Activated CD8-positive, alpha-beta T cell treated with anti-CD3 and anti-CD28 coated beads for 36 hours (primary cell): ENCODE measurements around the gene CPN1. TPM values are rescaled to one million over a fixed set of nuclear protein-coding genes. Genes with fewer than 3 reads are reported as not detected.

Experiments
- ATAC-seq: fragments of 200-7000 bp; cut with Tn5 transposase; one replicate; pipeline ENCODE4 v1.10.0; 2021; ENCODE audit warnings: mild to moderate bottlenecking, moderate library complexity
- CTCF ChIA-PET: fragments of 350-600 bp; sonication (Branson Sonifier 250); formaldehyde crosslinking; loops from one replicate; lab custom pipeline; 2021; ENCODE audit warnings: antibody characterized with exemption; lab: Charles Lee
- POLR2A ChIA-PET: fragments of 350-600 bp; sonication (Branson Sonifier 250); formaldehyde crosslinking; loops from one replicate; lab custom pipeline; 2021; ENCODE audit warnings: antibody characterized with exemption; lab: Charles Lee
- DNase-seq: peaks from one replicate; pipeline ENCODE4 v3.0.0-alpha.2; 2020
- H3K27ac Mint-ChIP-seq: one replicate; pipeline ENCODE4 v1.8.0; 2021; ENCODE audit warnings: mild to moderate bottlenecking, mixed read lengths
- H3K27me3 Mint-ChIP-seq: one replicate; pipeline ENCODE4 v1.8.0; 2021; ENCODE audit warnings: mixed read lengths
- H3K36me3 Mint-ChIP-seq: one replicate; pipeline ENCODE4 v1.8.0; 2021; ENCODE audit warnings: low read depth, mixed read lengths
- H3K4me1 Mint-ChIP-seq: one replicate; pipeline ENCODE4 v1.8.0; 2021; ENCODE audit warnings: low read depth, mixed read lengths
- H3K4me3 Mint-ChIP-seq: one replicate; pipeline ENCODE4 v1.8.0; 2021; ENCODE audit warnings: mild to moderate bottlenecking, moderate library complexity, mixed read lengths
- H3K9me3 Mint-ChIP-seq: one replicate; pipeline ENCODE4 v1.8.0; 2021; ENCODE audit warnings: mixed read lengths
- intact Hi-C: fragments of 100-400 bp; cut with micrococcal nuclease; formaldehyde crosslinking; loops from one replicate; pipeline ENCODE4 v1.10.0; 2022
- total RNA-seq, 2 experiments: library from RNA; stranded (reverse); gene quantifications; one replicate each; pipeline ENCODE4 v1.2.3, GENCODE V29; 2021
- TF ChIP-seq, protein P1 (sequence below): fragments of 200-600 bp; IDR thresholded peaks from one replicate; pipeline ENCODE4 v1.8.0; 2022; ENCODE audit warnings: antibody characterized with exemption, mild to moderate bottlenecking

Gene CPN1
- total RNA-seq, 2 experiments from 2014 or later: not detected

GRCh38 chr10:100043344-100043743, 38.3 kb downstream of the CPN1 start:
- Mint-ChIP-seq H3K4me3 (no peak overlapping the region), H3K4me1 (no peaks in the 10 kb centered on the region), H3K27ac (no peak overlapping the region), H3K9me3 (no peaks in the 10 kb centered on the region), H3K27me3 (peaks cover 7% of the 10 kb centered on the region), H3K36me3 (no peaks in the 10 kb centered on the region)
- TF ChIP-seq, protein P1, sequence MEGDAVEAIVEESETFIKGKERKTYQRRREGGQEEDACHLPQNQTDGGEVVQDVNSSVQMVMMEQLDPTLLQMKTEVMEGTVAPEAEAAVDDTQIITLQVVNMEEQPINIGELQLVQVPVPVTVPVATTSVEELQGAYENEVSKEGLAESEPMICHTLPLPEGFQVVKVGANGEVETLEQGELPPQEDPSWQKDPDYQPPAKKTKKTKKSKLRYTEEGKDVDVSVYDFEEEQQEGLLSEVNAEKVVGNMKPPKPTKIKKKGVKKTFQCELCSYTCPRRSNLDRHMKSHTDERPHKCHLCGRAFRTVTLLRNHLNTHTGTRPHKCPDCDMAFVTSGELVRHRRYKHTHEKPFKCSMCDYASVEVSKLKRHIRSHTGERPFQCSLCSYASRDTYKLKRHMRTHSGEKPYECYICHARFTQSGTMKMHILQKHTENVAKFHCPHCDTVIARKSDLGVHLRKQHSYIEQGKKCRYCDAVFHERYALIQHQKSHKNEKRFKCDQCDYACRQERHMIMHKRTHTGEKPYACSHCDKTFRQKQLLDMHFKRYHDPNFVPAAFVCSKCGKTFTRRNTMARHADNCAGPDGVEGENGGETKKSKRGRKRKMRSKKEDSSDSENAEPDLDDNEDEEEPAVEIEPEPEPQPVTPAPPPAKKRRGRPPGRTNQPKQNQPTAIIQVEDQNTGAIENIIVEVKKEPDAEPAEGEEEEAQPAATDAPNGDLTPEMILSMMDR: no peak
- CTCF ChIA-PET: interaction anchor here (8.3 kb wide), 1 partner anchor 195 kb away, joined by 196 read pairs; no protein-coding TSS in a partner anchor
- POLR2A ChIA-PET: no interaction called here
- peak; percentile 68 for ATAC-seq
- intact Hi-C loops: no loop called here
- peak; percentile 31 for DNase-seq

GRCh38 chr10:100041306-100042002, 40.2 kb downstream of the CPN1 start:
- intact Hi-C loops: no loop called here

GRCh38 chr10:100038561-100039071, 43.1 kb downstream of the CPN1 start:
- POLR2A ChIA-PET: interaction anchor here (1.7 kb wide), 1 partner anchor 15 kb away, joined by 3 read pairs; no protein-coding TSS in a partner anchor
- no peak for DNase-seq
- Mint-ChIP-seq H3K36me3 (no peaks in the 10 kb centered on the region), H3K27ac (no peak overlapping the region), H3K27me3 (peaks cover 3% of the 10 kb centered on the region), H3K4me1 (no peaks in the 10 kb centered on the region), H3K9me3 (no peaks in the 10 kb centered on the region), H3K4me3 (no peak overlapping the region)
- intact Hi-C loops: no loop called here
- no peak for ATAC-seq
- CTCF ChIA-PET: interaction anchor here (3.5 kb wide), 1 partner anchor 193 kb away, joined by 15 read pairs; no protein-coding TSS in a partner anchor
- TF ChIP-seq, protein P1: no peak

More at GRCh38 chr10:100041306-100042002, 40.2 kb downstream of the CPN1 start:
- Mint-ChIP-seq H3K9me3 (no peaks in the 10 kb centered on the region), H3K27me3 (peaks cover 6% of the 10 kb centered on the region), H3K4me3 (no peak overlapping the region), H3K4me1 (no peaks in the 10 kb centered on the region), H3K27ac (no peak overlapping the region), H3K36me3 (no peaks in the 10 kb centered on the region)
- DNase-seq: no peak
- TF ChIP-seq, protein P1: no peak
- no peak for ATAC-seq
- CTCF ChIA-PET: interaction anchor here (8.3 kb wide), 1 partner anchor 193 kb away, joined by 196 read pairs; no protein-coding TSS in a partner anchor
- POLR2A ChIA-PET: interaction anchor here (0.6 kb wide), 1 partner anchor 234 kb away, joined by 3 read pairs; no protein-coding TSS in a partner anchor

- intact Hi-C loops: no loop called here
- TF ChIP-seq, protein P1: no peak
- POLR2A ChIA-PET: interaction anchor here (1.7 kb wide), 1 partner anchor 16 kb away, joined by 3 read pairs; no protein-coding TSS in a partner anchor
- CTCF ChIA-PET: interaction anchor here (2.4 to 3.5 kb wide), 2 partner anchors 8 to 192 kb away, joined by 11 to 15 read pairs; no protein-coding TSS in a partner anchor
- DNase-seq (no peak), ATAC-seq (no peak)
- Mint-ChIP-seq H3K27ac (no peak overlapping the region), H3K4me1 (no peaks in the 10 kb centered on the region), H3K36me3 (no peaks in the 10 kb centered on the region), H3K27me3 (peaks cover 3% of the 10 kb centered on the region), H3K4me3 (no peak overlapping the region), H3K9me3 (no peaks in the 10 kb centered on the region)
Observed at GRCh38 chr10:100037758-100038315, 43.8 kb downstream of the CPN1 start.
